DMS114 treated with DMSO at 0.1 percent for 48 hours (cell line): ENCODE measurements around the gene SGCE.
"Not testable (repeated sequence)": the region's sequence is repeated elsewhere in the genome, so short reads cannot be mapped to it uniquely, and the experiment has no call there.

Source experiments
- DNase-seq: peaks from one replicate; lab custom pipeline; 2025; ENCODE audit not compliant: unreplicated experiment; lab: John Stamatoyannopoulos, UW

SGCE gene, protein sequence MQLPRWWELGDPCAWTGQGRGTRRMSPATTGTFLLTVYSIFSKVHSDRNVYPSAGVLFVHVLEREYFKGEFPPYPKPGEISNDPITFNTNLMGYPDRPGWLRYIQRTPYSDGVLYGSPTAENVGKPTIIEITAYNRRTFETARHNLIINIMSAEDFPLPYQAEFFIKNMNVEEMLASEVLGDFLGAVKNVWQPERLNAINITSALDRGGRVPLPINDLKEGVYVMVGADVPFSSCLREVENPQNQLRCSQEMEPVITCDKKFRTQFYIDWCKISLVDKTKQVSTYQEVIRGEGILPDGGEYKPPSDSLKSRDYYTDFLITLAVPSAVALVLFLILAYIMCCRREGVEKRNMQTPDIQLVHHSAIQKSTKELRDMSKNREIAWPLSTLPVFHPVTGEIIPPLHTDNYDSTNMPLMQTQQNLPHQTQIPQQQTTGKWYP

DNA sequence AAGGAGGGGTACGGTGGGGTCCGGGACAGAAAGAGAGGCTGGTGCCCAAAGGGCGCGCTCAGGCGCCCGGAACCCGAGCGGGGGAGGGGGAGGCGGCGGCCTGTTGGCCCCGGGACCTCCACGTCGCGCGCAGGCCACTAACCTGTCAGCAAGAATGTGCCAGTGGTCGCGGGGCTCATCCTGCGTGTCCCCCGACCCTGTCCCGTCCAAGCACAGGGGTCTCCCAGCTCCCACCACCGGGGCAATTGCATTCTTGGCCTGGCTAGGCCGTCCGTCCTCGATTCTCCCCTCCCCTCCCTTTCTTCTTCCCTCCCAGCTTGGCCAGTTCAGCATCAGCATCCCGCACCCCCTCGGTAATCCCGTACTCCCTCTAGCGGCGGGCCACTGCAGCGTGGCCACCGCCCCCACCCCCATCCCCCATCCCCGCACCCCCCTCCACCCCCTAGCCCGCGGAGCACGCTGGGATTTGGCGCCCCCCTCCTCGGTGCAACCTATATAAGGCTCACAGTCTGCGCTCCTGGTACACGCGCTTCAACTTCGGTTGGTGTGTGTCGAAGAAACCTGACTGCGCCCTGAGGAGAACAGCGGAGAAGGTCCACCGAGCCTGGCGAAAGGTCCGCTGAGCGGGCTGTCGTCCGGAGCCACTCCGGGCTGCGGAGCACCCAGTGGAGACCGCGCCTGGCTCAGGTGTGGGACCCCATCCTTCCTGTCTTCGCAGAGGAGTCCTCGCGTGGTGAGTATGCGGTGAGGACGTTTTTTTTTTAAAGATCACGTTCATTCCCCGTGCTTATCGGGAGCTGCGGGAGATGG lies at the start of gene SGCE:
Gene SGCE, minus strand, starts transcription at position 286 of the 810 bp plus-strand sequence. Its CDS starts 35 bp downstream, at position 251.
- DNase-seq: peak; percentile 63

DNA sequence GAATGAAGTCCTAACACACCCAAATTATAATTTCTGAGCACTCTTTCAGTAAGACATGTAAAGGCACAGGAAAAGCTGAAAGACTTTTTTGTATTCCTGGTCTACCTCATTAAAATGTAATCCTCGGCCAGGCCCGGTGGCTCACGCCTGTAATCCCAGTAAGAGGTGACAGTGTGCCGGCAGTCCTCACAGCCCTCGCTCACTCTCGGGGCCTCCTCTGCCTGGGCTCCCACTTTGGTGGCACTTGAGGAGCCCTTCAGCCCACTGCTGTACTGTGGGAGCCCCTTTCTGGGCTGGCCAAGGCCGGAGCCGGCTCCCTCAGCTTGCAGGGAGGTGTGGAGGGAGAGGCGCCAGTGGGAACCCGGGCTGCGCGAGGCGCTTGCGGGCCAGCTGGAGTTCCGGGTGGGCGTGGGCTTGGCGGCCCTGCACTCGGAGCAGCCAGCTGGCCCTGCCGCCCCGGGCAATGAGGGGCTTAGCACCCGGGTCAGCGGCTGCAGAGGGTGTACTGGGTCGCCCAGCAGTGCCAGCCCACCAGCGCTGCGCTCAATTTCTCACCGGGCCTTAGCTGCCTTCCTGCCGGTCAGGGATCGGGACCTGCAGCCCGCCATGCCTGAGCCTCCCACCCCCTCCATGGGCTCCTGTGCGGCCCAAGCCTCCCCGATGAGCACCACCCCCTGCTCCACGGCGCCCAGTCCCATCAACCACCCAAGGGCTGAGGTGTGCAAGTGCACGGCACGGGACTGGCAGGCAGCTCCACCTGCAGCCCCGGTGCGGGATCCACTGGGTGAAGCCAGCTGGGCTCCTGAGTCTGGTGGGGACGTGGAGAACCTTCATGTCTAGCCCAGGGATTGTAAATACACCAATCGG lies 49.5 kb upstream of the SGCE start:
- not testable (repeated sequence) for DNase-seq

DNA sequence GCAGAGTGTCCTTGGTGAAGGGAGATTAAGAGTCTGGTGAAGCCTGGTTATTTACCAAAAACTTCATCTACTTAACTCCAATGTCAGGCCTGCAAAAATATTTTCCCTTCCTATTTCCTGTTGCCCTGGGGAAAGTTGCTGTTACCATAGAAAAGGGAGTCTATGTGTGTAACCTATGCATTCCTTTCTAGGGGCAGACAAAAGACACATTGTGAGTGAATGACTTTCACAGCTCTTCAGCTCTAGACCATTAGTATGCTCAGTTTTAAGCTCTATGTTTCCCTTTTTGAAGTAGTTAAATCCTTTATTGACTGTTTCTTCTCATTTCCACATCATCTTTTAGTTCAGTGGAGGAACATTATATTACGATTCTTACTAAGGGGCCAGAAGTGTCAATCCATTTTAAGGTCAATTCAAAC lies 45.6 kb upstream of the SGCE start:
- no peak for DNase-seq

DNA sequence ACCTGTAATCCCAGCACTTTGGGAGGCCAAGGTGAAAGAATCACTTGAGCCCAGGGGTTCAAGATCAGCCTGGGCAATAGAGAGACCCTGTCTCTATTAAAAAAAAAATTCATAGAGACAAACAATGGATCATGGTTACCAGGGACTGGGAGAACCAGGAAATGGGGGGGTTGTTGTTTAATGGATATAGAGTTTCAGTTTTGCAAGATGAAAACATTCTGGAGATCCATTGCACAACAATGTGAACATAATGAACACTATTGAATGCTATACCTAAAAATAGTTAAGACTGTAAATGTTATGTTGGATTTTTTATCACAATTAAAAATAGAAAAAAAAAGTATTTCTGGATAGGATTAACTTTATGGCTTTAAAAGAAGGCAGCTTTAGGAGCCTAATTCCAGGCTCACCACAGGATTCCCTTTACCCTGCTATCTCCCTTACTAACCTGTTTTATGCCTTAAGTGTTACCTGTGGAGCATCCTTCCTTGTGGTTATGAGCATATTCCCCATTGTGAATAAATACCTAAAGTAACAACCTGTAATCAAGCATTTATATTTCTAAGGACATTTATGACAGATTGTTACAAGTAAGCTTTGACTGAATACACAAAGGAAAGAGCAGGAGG lies 45.1 kb upstream of the SGCE start:
- no peak for DNase-seq

DNA sequence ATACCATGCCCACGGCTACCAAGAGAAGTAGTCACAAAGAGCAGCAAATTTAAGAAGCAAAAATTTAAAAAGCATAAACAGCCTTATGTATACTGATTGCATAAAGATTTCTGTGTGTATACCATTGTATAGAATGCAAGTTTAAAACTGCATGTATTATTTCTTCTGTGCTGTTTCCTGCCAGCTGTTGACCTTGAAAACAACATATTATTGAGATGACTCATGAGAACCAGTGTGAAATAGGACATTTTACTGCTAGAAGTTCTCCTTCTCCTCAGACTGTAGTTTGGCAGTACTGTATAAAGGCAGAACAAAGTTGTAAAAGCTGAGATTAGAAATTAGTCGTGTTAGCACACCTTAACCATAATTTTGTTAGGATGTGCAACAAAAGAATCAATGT lies 42.3 kb upstream of the SGCE start:
- DNase-seq: no peak

DNA sequence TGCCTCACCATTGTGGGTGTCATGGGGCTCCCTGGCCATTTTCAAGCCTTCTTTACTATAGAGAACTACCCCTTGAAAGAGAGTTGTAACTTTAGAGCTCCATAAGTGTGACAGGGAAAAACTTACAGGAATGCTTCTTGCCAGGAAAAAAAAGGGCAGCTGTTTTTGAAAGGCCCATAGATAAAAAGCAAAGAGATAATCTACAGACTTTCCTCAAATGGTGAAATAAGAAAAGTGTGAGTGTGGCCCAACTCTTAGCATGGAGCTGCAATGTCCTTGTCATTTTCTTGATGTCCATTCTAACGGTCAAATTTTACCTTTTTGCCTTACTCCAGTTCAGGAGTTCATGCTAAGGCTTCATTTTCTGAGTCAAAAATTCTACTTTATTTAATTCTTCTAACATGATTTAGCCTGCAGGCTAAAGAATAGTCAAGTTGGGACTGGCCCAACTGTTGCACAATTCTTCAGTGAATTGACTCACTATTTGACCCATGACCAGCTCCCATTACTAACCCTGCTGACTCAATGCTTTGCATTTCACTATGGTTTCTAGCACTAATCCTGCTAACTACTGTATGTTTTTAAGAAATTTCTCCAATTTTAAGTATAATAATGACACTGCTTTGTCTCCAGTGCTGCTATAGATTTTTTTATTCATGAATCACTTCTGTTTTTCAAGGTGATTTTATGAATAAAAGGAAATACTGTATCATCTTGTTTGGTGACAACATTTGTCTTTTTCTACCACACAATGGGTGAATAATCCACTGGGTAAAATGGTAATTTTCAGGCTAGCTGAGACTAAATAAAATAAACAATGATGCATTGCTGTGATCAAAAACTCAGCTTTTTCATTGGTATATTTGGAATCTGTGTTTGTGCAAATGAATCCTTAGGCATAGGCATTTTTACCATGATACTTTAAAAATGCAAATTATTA lies 41.4 kb upstream of the SGCE start:
- DNase-seq: no peak

DNA sequence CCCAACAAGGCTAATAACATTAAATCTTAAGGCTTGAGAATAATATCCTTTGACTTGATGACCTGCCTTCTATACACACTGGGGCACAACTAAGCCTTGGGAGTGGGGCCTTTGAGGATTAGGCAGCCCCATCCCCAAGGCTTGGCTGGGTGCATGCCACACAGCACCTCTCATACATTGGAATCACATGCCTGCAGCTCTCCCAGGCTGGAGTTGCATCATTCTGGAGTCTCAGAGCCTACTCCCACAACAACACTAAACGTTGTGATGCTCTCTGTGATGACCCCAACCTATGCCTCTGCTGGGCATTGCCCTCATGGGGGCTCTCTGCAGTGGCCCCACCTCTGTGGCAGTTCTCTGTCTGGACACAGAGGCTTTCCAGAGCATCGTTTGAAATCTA lies 31.9 kb upstream of the SGCE start:
- DNase-seq: no peak

DNA sequence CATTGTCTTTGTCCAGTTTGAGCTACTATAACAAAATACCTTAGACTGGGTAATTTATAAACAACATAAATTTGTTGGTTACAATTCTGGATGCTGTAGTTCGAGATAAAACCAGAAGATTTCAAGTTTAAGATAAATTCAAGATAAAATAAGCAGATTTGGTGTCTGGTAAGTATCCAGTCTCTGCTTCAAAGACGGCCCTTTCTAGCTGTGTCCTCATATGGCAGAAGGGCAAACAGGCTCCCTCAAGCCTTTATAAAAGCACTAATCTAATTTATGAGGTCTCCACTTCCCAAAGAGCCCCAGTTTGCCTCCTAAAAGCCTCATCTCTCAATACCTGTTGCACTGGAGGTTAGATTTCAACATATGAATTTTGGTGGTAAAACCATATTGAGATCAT lies 31.1 kb upstream of the SGCE start:
- DNase-seq: no peak

DNA sequence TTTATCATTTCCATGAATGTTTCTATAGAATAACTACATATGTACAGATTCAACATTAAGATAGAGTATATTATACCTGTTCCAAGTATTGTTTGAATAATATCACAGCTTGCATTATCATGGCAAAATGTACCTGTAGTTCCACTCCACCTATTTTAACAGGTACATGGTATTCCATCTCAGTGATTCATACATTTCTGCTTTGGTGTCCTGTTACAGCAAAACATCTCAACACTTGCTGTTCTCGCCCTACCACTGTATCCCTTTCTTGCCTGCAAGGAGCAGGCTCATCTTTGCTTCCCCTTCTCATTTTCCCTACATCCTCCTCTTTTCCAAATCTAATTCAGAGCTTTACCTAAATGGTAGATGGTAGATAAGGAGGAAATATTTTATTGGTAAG lies 27.1 kb upstream of the SGCE start:
- DNase-seq: no peak

DNA sequence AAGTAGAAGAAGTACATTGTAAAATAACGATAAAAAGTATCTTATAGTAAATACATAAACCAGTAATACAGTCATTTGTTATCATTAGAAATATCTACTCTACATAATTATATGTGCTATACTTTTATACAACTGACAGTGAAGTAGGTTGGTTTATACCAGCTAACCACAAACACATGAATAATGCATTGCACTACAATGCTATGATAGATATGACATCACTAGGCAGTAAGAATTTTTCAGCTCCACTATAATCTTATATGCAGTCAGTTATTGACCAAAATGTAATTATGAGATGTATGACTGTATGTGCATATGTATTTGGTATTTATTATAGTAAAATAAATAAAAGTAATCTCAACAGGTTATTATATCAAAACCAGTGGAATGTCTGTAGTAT lies 23.4 kb upstream of the SGCE start:
- DNase-seq: no peak

DNA sequence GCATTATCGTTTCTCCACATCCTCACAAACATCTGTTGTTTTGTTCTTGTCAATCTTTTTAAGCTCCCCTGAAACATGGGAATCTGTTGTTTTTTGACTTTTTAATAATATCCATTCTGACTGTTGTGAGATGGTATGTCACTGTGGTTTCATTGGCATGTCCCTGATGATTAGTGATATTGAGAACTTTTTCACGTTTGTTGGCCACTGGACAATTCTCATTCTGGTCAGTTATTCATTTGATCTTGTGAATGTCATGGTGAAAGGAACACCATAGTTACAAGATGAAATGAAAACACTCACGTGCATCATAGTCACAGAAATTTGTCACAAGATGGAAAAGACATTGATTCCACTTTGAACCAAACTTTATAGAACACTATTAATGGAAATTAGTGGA lies 20.5 kb upstream of the SGCE start:
- DNase-seq: no peak

DNA sequence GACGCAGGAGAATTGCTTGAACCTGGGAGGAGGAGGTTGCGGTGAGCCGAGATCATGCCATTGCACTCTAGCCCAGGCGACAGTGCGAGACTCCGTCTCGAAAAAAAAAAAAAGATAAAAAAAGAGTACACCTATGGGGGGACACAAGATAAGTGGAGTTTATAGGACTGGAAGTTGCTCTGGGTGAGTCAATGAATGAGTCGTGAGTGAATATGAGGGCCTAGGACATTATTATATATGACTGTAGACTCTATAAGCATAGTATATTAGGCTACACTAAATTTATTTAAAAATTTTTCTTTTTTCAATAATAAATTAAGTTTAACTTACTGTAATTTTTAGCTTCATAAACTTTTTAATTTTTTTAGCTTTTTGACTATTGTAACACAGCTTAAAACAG lies 19.4 kb upstream of the SGCE start:
- no peak for DNase-seq

DNA sequence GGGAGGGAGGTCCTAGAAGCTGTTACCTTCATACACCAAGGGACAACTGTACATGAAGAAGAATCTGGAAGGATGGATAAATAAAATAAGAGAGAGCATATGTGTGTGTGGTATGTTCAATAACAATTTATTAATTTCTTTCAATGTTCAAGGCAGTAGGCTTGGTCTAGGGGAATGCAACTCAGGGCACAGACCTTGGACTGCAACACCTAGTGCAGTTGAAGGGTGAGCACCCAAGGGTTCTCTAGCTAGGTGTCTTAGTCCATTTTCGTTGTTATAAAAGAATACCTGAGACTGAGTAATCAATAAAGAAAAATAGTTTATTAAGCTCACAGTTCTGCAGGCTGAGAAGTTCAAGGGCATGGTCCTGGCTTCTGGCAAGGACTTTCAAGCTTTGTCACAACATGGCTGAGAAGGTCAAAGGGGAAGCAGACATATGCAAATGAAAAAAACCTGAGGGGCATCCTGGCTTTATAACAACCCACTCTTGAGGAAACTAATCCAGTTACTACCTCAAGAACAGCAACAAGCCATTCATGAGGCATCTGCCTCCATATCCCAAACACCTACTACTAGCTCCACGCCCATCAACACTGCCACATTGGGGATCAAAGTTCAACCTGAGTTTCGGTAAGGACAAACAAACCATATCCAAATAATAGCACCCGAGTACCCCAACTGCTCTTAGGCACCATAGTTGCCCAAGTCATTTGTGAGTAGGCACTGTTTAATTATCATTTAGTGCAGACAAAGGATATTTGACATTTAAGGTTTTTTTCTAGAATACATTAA lies 15.7 kb upstream of the SGCE start:
- no peak for DNase-seq

DNA sequence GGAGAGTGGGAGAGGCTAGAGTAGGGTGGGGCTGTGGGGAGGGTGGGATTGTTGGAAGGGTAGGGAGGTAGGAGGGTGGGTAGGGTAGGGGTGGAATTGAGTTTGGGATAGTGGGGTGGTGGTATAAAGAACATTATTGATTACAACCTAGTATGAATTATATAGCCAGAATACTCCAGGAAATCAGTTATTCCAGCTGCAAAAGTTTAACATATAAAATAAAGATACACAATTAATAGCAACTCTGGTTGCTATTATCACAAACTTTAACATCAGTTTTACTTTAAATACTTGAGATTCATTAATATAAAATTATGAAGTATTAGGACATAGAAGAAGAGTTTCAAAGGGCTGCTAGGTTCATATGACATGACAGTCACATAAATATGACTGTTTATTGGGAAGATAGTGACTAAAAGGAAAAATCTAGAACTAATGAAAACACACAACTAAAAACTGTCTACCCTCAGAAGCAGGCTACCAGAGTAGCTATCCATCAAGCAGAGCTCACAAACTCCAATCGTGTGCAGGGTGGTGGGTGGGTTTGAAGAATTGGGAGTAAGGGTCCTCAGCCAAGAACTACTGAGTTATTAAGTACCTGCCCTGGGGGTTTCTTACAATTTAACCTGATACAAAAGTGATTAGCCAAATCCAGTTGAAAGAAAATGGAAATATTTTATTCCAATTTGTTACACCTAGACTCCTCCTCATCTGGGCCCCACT lies 14.0 kb upstream of the SGCE start:
- DNase-seq: no peak

DNA sequence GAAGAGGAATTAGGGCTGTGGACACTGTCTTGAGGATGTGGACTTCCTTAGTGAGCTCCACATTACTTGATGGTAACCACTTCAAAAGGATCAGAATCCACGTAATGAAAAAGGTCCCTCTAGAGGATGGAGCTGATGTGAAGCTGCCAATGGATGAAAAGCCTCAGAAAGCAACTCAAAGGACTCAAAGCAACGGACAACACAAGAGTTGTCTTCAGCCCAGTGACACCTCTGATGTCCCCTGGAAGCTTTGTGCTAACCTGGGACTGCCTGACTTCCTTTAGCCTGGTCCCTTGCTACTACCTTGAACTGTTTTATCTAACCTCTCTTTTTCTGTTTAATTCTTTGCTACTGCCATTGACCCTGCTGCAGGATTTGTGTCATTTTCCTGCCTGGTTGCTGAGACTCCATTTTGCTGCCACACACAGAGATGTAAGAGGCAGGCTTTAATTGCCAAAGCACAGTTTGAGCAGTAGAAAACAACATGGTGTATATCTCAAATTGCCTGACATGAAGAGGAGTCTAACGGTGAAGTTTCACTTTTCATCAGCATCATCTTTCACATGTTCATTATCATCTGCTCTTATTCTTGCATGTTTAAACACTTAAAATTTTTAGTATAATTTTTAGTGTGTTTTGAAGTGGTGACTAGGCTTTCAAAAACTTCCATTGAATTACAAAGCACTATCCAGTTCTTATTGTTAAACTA lies 11.1 kb upstream of the SGCE start:
- no peak for DNase-seq

DNA sequence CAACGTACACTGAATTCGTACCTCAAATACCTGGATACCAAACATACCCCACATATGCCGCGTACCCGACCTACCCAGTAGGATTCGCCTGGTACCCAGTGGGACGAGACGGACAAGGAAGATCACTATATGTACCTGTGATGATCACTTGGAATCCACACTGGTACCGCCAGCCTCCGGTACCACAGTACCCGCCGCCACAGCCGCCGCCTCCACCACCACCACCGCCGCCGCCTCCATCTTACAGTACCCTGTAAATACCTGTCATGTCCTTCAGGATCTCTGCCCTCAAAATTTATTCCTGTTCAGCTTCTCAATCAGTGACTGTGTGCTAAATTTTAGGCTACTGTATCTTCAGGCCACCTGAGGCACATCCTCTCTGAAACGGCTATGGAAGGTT lies 9.5 kb upstream of the SGCE start:
- no peak for DNase-seq

DNA sequence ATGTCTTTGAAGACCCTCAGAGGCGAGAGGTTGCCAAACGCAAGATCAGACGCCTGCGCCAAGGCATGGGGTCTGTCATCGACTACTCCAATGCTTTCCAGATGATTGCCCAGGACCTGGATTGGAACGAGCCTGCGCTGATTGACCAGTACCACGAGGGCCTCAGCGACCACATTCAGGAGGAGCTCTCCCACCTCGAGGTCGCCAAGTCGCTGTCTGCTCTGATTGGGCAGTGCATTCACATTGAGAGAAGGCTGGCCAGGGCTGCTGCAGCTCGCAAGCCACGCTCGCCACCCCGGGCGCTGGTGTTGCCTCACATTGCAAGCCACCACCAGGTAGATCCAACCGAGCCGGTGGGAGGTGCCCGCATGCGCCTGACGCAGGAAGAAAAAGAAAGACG lies 8.1 kb upstream of the SGCE start:
- DNase-seq: no peak

DNA sequence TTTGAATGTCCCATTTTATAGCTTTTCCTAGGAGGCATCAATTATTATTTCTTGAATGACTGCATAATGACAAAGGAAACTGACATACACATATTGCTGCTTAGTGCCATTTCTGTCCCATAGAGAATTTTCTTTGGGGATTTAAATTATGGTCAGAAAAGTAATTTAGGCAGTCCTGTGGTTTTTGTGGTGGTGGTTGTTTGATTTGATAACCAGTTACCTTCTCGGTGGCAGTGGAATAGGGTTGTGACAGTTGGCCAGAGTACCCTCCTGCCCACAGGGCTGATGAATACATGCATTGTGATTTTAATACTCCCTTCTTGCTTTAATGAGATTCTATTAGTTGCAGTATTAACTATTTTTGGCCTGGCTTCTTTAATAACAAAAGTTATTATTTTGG lies 6.6 kb upstream of the SGCE start:
- no peak for DNase-seq
